Panc1 (cell line): ENCODE data around the gene ELMOD3. TPM values are rescaled to one million over a fixed set of nuclear protein-coding genes. Genes with fewer than 3 reads are reported as not detected.
A peak's percentile ranks its signal among the peaks of the same experiment; 100 is the strongest.

Source experiments
- ATAC-seq: fragments of 200-7000 bp; cut with Tn5 transposase; 2 replicates; pipeline ENCODE4 v1.9.1; 2020; ENCODE audit warnings: mild to moderate bottlenecking, moderate library complexity
- BruUV-seq: library from RNA; stranded (reverse); fragments of 400-500 nt; replicated peaks from 2 replicates; lab custom pipeline; 2021; lab: Mats Ljungman, UMichigan
- CTCF ChIA-PET: fragments of 300-600 bp; sonication (Branson Sonifier 250); formaldehyde crosslinking; loops from one replicate; lab custom pipeline; 2022; ENCODE audit warnings: antibody characterized with exemption; lab: Charles Lee
- POLR2A ChIA-PET: fragments of 300-600 bp; sonication (Branson Sonifier 250); formaldehyde crosslinking; loops from one replicate; lab custom pipeline; 2022; ENCODE audit warnings: antibody characterized with exemption; lab: Charles Lee
- DNase-seq: peaks from one replicate; pipeline ENCODE4 v3.0.0-alpha.2; 2010; ENCODE audit warnings: low read depth, low spot score
- H3K27ac ChIP-seq: 2 replicates; pipeline ENCODE4 v1.5.1; 2011; ENCODE audit warnings: mild to moderate bottlenecking, low read length, inconsistent platforms
- H3K27me3 ChIP-seq: fragments of 200-500 bp; sonication (Bioruptor generic); 2 replicates; pipeline ENCODE4 v1.6.0; 2014; ENCODE audit warnings: low read length, inconsistent platforms; ENCODE audit not compliant: control insufficient read depth, insufficient read depth
- H3K36me3 ChIP-seq: fragments of 200-500 bp; sonication (Bioruptor generic); 2 replicates; pipeline ENCODE4 v1.5.1; 2014; ENCODE audit warnings: inconsistent platforms, mild to moderate bottlenecking, low read length, moderate library complexity; ENCODE audit not compliant: control insufficient read depth, insufficient read depth
- H3K4me1 ChIP-seq: 2 replicates; pipeline ENCODE4 v1.5.1; 2011; ENCODE audit warnings: inconsistent platforms, mild to moderate bottlenecking, low read length, moderate library complexity; ENCODE audit not compliant: control insufficient read depth, insufficient read depth
- H3K4me3 ChIP-seq, 2 experiments: 2 replicates each; pipeline ENCODE4 v1.5.1; 2011 to 2012; ENCODE audit warnings: low read depth in 2 of 2, low read length in 2 of 2, mild to moderate bottlenecking in 2 of 2, inconsistent platforms in 1 of 2, moderate library complexity in 1 of 2
- H3K9me3 ChIP-seq: fragments of 200-500 bp; sonication (Bioruptor generic); 2 replicates; pipeline ENCODE4 v1.5.1; 2014; ENCODE audit warnings: low read depth, mild to moderate bottlenecking, inconsistent platforms, low read length, moderate library complexity; ENCODE audit not compliant: control insufficient read depth, insufficient read depth
- POLR2AphosphoS5 ChIP-seq: IDR thresholded peaks from 2 replicates; pipeline ENCODE4 v1.6.1; 2012; ENCODE audit warnings: mild to moderate bottlenecking, low read depth, low read length, moderate library complexity
- SIN3A ChIP-seq: IDR thresholded peaks from 2 replicates; pipeline ENCODE4 v1.6.1; 2012; ENCODE audit warnings: low read depth, mild to moderate bottlenecking, low read length, moderate library complexity, borderline replicate concordance; ENCODE audit not compliant: insufficient read depth
- TCF7L2 ChIP-seq: IDR thresholded peaks from 2 replicates; pipeline ENCODE4 v1.6.1; 2011; ENCODE audit warnings: mild to moderate bottlenecking, low read depth, low read length, inconsistent platforms
- in situ Hi-C: cut with HindIII; loops from 2 replicates; pipeline ENCODE4 v1.10.0; 2016; ENCODE audit warnings: low sequenced_read_pairs, low pct_unique_long_range_greater_than_20kb
- intact Hi-C: fragments of 100-400 bp; cut with micrococcal nuclease; formaldehyde crosslinking; loops from one replicate; pipeline ENCODE4 v1.10.0; 2022; ENCODE audit not compliant: unreplicated experiment
- total RNA-seq: library from RNA; stranded (reverse); gene quantifications from one replicate; pipeline ENCODE4 v1.2.1, GENCODE V29; 2021; ENCODE audit not compliant: unreplicated experiment
- TF ChIP-seq, protein P1 (sequence below): fragments of 450-650 bp; IDR thresholded peaks from 2 replicates; pipeline ENCODE4 v1.5.1; 2017; ENCODE audit warnings: mild to moderate bottlenecking

ELMOD3 gene
- total RNA-seq, 1 experiment from 2014 or later, result 14.8 TPM

GRCh38 chr2:85415980-85416650, 61.5 kb downstream of the ELMOD3 start:
- in situ Hi-C loops, result loop anchor here (25.0 kb wide), 1 partner anchor 121 kb away; the partner anchor contains the start of gene MAT2A
- CTCF ChIA-PET, result no interaction called here

GRCh38 chr2:85418132-85419008, 63.8 kb downstream of the ELMOD3 start, which contains the start of gene SH2D6:
SH2D6 (plus strand) TSS chr2:85418714; CDS start chr2:85429466, 10,752 bp downstream.
- in situ Hi-C loops (loop anchor here (25.0 kb wide), 1 partner anchor 119 kb away; the partner anchor contains the start of gene MAT2A), intact Hi-C loops (no loop called here)
- no TSS peak for BruUV-seq
- H3K27me3 ChIP-seq, result no peaks in the 10 kb centered on the region
- peak within 1 kb of the TSS; percentile 99 for H3K27ac ChIP-seq
- DNase-seq, result peak; percentile 57
- TF ChIP-seq SIN3A, result peak; percentile 42; the same call in 1 of the 2 replicates
- TF ChIP-seq POLR2AphosphoS5, result 0 out of 2 replicates have a peak, but pooled peaks have one; percentile 37
- TF ChIP-seq TCF7L2, result no peak
- no peaks in the 10 kb centered on the region for H3K36me3 ChIP-seq
- CTCF ChIA-PET, result interaction anchor here (2.0 to 2.3 kb wide), 2 partner anchors 121 to 134 kb away, joined by 11 to 13 read pairs; partner anchors contain the start of gene MAT2A
- H3K4me3 ChIP-seq, result peak within 1 kb of the TSS; percentile 50 to 67
- H3K9me3 ChIP-seq, result no peaks in the 10 kb centered on the region
- peaks cover 44% of the 10 kb centered on the region for H3K4me1 ChIP-seq
- ATAC-seq, result peak; percentile 75
- POLR2A ChIA-PET, result interaction anchor here (0.6 to 2.4 kb wide), 3 partner anchors 87 to 121 kb away, joined by 3 to 10 read pairs (median 3); partner anchors contain the start of gene MAT2A

More at GRCh38 chr2:85415980-85416650, 61.5 kb downstream of the ELMOD3 start:
- peaks cover 43% of the 10 kb centered on the region for H3K4me1 ChIP-seq
- H3K27me3 ChIP-seq, result no peaks in the 10 kb centered on the region
- peak overlapping the region; percentile 14; the same call in 1 of the 2 replicates for H3K27ac ChIP-seq
- POLR2A ChIA-PET, result interaction anchor here (1.2 kb wide), 1 partner anchor 123 kb away, joined by 5 read pairs; the partner anchor contains the start of gene MAT2A
- no peaks in the 10 kb centered on the region for H3K9me3 ChIP-seq
- DNase-seq (no peak), ATAC-seq (no peak)
- intact Hi-C loops, result no loop called here
- TF ChIP-seq, protein P1, sequence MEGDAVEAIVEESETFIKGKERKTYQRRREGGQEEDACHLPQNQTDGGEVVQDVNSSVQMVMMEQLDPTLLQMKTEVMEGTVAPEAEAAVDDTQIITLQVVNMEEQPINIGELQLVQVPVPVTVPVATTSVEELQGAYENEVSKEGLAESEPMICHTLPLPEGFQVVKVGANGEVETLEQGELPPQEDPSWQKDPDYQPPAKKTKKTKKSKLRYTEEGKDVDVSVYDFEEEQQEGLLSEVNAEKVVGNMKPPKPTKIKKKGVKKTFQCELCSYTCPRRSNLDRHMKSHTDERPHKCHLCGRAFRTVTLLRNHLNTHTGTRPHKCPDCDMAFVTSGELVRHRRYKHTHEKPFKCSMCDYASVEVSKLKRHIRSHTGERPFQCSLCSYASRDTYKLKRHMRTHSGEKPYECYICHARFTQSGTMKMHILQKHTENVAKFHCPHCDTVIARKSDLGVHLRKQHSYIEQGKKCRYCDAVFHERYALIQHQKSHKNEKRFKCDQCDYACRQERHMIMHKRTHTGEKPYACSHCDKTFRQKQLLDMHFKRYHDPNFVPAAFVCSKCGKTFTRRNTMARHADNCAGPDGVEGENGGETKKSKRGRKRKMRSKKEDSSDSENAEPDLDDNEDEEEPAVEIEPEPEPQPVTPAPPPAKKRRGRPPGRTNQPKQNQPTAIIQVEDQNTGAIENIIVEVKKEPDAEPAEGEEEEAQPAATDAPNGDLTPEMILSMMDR, result no peak
- TF ChIP-seq TCF7L2 (no peak), SIN3A (no peak)
- no TSS peak for BruUV-seq
- H3K4me3 ChIP-seq, result no peak overlapping the region
- H3K36me3 ChIP-seq, result no peaks in the 10 kb centered on the region

DNA sequence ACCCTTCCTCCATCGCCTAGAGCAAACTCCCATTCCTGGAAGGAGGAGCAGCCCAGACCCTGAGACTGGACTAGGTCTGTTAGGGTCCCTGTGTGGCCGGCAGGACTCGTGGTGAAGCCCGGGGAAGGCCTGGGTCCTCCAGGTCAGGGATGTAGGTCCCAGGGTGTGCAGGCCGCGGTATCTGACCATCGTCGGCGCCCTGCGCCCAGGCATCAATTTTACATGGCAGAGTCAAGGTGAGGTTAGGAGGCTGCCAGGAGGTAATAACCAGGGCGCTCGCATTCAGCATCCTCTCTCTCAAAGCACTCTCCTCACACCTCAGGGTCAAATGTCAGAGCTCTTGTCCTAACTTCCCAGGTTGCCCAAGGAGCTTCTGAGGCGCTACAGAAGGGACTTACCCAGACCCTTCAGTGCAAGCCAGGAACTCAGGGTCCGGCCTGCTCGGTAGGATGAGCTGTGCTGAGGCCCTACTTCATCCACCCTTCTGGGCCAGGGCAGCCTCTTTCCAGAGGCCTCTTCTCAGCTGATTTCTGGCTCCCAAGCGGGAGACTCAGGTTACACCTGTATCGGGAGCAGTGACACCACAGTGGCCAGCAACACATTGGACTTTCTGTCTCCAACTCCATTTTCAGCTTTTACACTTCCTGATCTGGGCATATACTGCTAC, 64.6 kb downstream of the ELMOD3 start:
- CTCF ChIA-PET, result interaction anchor here (1.0 to 2.3 kb wide), 3 partner anchors 116 to 133 kb away, joined by 3 to 13 read pairs (median 11); partner anchors contain the start of gene MAT2A
- H3K36me3 ChIP-seq, result no peaks in the 10 kb centered on the region
- H3K4me1 ChIP-seq, result peaks cover 44% of the 10 kb centered on the region
- BruUV-seq, result TSS peak; percentile 64
- H3K9me3 ChIP-seq, result no peaks in the 10 kb centered on the region
- no peak for TF ChIP-seq SIN3A
- no peak; the same call in 1 of the 2 replicates for TF ChIP-seq TCF7L2
- H3K27ac ChIP-seq, result peak overlapping the region; percentile 99
- in situ Hi-C loops, result loop anchor here (25.0 kb wide), 1 partner anchor 118 kb away; the partner anchor contains the start of gene MAT2A
- no peak for DNase-seq
- POLR2A ChIA-PET, result interaction anchor here (0.5 to 2.4 kb wide), 7 partner anchors 11 to 133 kb away, joined by 3 to 10 read pairs (median 3); partner anchors contain the start of gene MAT2A
- peak overlapping the region; percentile 50 to 67 for H3K4me3 ChIP-seq
- H3K27me3 ChIP-seq, result no peaks in the 10 kb centered on the region
- intact Hi-C loops, result no loop called here
- ATAC-seq, result no peak; the same call in 1 of the 2 replicates
